Upper lobe of left lung (tissue), 6 donors: ENCODE results near the gene ZNF385B. TPM values are rescaled to one million over a fixed set of nuclear protein-coding genes. Genes with fewer than 3 reads are reported as not detected.

Experiments
- ATAC-seq, 2 donors: fragments of 200-7000 bp; cut with Tn5 transposase; one replicate each; pipeline ENCODE4 v1.9.1; 2022; ENCODE audit warnings: mild to moderate bottlenecking in 2 of 2, moderate library complexity in 2 of 2; ENCODE audit not compliant: low FRiP score in 2 of 2
- DNase-seq, 2 donors: peaks; one replicate each; pipeline ENCODE4 v3.0.0-alpha.2; 2019 to 2020
- H3K27ac ChIP-seq, 4 donors: fragments of 200-600 bp; sonication (generic); one replicate each; pipeline ENCODE4 v1.5.1; 2016 to 2019
- H3K27me3 ChIP-seq, 4 donors: fragments of 200-600 bp; sonication (generic); one replicate each; pipeline ENCODE4 v1.5.1; 2017 to 2019
- H3K36me3 ChIP-seq, 4 donors: fragments of 200-600 bp; sonication (generic); one replicate each; pipeline ENCODE4 v1.5.1; 2016 to 2019
- H3K4me1 ChIP-seq, 4 donors: fragments of 200-600 bp; sonication (generic); one replicate each; pipeline ENCODE4 v1.5.1; 2018 to 2019
- H3K4me3 ChIP-seq, 4 donors: fragments of 200-600 bp; sonication (generic); one replicate each; pipeline ENCODE4 v1.5.1; 2017 to 2019; ENCODE audit warnings: mild to moderate bottlenecking in 2 of 4, moderate library complexity in 1 of 4
- H3K9me3 ChIP-seq, 4 donors: fragments of 200-600 bp; sonication (generic); one replicate each; pipeline ENCODE4 v1.5.1; 2018 to 2019
- CTCF ChIP-seq, 6 experiments: fragments of 450-650 bp in 4 of 6; fragments of 200-600 bp in 2 of 6; sonication (generic) in 2 of 6; IDR thresholded peaks; one replicate each; pipeline ENCODE4 v1.5.1; 2016 to 2019; ENCODE audit warnings: antibody characterized with exemption in 6 of 6
- EP300 ChIP-seq, 4 donors: sonication (generic); formaldehyde crosslinking; IDR thresholded peaks; one replicate each; pipeline ENCODE4 v1.5.1; 2017; ENCODE audit warnings: antibody characterized with exemption in 4 of 4, control low read depth in 2 of 4
- POLR2A ChIP-seq, 4 donors: fragments of 450-650 bp; IDR thresholded peaks; one replicate each; pipeline ENCODE4 v1.5.1; 2016 to 2017; ENCODE audit warnings: antibody characterized with exemption in 4 of 4, mild to moderate bottlenecking in 2 of 4
- POLR2AphosphoS5 ChIP-seq, 2 donors: sonication (generic); formaldehyde crosslinking; IDR thresholded peaks; one replicate each; pipeline ENCODE4 v1.5.1; 2017; ENCODE audit warnings: antibody characterized with exemption in 2 of 2
- whole genome bisulfite sequencing, 2 donors: methylation state at CpG; one replicate each; pipeline ENCODE4 v1.1.5; 2017 to 2018; 5-methylcytosine and 5-hydroxymethylcytosine counted together
- total RNA-seq, 6 donors: library from RNA; depleted of rRNA in 4 of 6; stranded (reverse); fragments of >200 nt in 4 of 6; gene quantifications; one replicate each; pipeline versions ENCODE4 v1.1.0 to v1.2.1, GENCODE V29; 2016 to 2021
- donor health status: DM: no; HTN: no; CAD: no; lungs with moderate emphysema.
- donor health status: DM: no; HTN: yes; CAD: no; lungs with severe emphysema.

The ZNF385B gene
- total RNA-seq, 6 donors from 2014 or later: 22.1 to 93.5 (median 40.2) TPM

- TF ChIP-seq POLR2AphosphoS5 (IDR thresholded peaks at IDR 0.05): no peak
- no peak for TF ChIP-seq EP300 (IDR thresholded peaks at IDR 0.05)
- no peak for TF ChIP-seq POLR2A (IDR thresholded peaks at IDR 0.05)
- TF ChIP-seq CTCF (IDR thresholded peaks at IDR 0.05): no peak
- Histone ChIP-seq H3K9me3 (no peaks in the 10 kb centered on the region), H3K4me3 (no peak overlapping the region), H3K27me3 (no peaks in the 10 kb centered on the region), H3K4me1 (no peaks in the 10 kb centered on the region), H3K27ac (no peak overlapping the region), H3K36me3 (no peaks in the 10 kb centered on the region)
- whole genome bisulfite sequencing, 2 donors: 70 to 78% methylated on average over 2 of the region's 2 CpGs
- no peak for DNase-seq
- ATAC-seq: no peak
These were observed 425.8 kb downstream of the ZNF385B start for GRCh38 chr2:179435566-179435965.

GRCh38 chr2:179435000-179435399, 426.4 kb downstream of the ZNF385B start:
- WGBS, 2 donors: 78 to 80% methylated on average over 4 of the region's 4 CpGs
- Histone ChIP-seq H3K36me3 (no peaks in the 10 kb centered on the region), H3K9me3 (no peaks in the 10 kb centered on the region), H3K27me3 (no peaks in the 10 kb centered on the region), H3K4me3 (no peak overlapping the region), H3K27ac (no peak overlapping the region), H3K4me1 (no peaks in the 10 kb centered on the region)
- no peak for DNase-seq
- ATAC-seq: no peak
- no peak for TF ChIP-seq CTCF (IDR thresholded peaks at IDR 0.05)
- TF ChIP-seq EP300 (IDR thresholded peaks at IDR 0.05): no peak
- no peak for TF ChIP-seq POLR2AphosphoS5 (IDR thresholded peaks at IDR 0.05)
- no peak for TF ChIP-seq POLR2A (IDR thresholded peaks at IDR 0.05)

GRCh38 chr2:179434357-179434756, 427.1 kb downstream of the ZNF385B start:
- DNase-seq: no peak
- TF ChIP-seq POLR2AphosphoS5 (IDR thresholded peaks at IDR 0.05) (no peak), EP300 (IDR thresholded peaks at IDR 0.05) (no peak), POLR2A (IDR thresholded peaks at IDR 0.05) (no peak), CTCF (IDR thresholded peaks at IDR 0.05) (no peak)
- no peaks in the 10 kb centered on the region for H3K9me3 ChIP-seq
- no peaks in the 10 kb centered on the region for H3K36me3 ChIP-seq
- no peaks in the 10 kb centered on the region for H3K27me3 ChIP-seq
- WGBS, 2 donors: 94 to 100% methylated on average over 1 of the region's 1 CpG
- no peaks in the 10 kb centered on the region for H3K4me1 ChIP-seq
- H3K27ac ChIP-seq: no peak overlapping the region
- ATAC-seq: no peak
- H3K4me3 ChIP-seq: no peak overlapping the region

- Histone ChIP-seq H3K36me3 (no peaks in the 10 kb centered on the region), H3K9me3 (no peaks in the 10 kb centered on the region), H3K27me3 (no peaks in the 10 kb centered on the region), H3K27ac (no peak overlapping the region), H3K4me3 (no peak overlapping the region), H3K4me1 (peaks cover 0 to 7% (median 0%) of the 10 kb centered on the region in 4 donors)
- 74 to 85% methylated on average over 3 of the region's 3 CpGs for WGBS, 2 donors
- no peak for DNase-seq
- TF ChIP-seq CTCF (IDR thresholded peaks at IDR 0.05) (no peak), EP300 (IDR thresholded peaks at IDR 0.05) (no peak), POLR2AphosphoS5 (IDR thresholded peaks at IDR 0.05) (no peak), POLR2A (IDR thresholded peaks at IDR 0.05) (no peak)
- ATAC-seq: no peak
These were observed 428.7 kb downstream of the ZNF385B start for GRCh38 chr2:179432751-179433150.

GRCh38 chr2:179429597-179429996, 431.8 kb downstream of the ZNF385B start:
- H3K4me1 ChIP-seq: peaks cover 0 to 7% (median 0%) of the 10 kb centered on the region in 4 donors
- no peaks in the 10 kb centered on the region for H3K9me3 ChIP-seq
- no peak for DNase-seq
- no peak for ATAC-seq
- no peak overlapping the region for H3K4me3 ChIP-seq
- 89 to 92% methylated on average over 2 of the region's 2 CpGs for WGBS, 2 donors
- no peaks in the 10 kb centered on the region for H3K27me3 ChIP-seq
- no peak for TF ChIP-seq POLR2A (IDR thresholded peaks at IDR 0.05)
- TF ChIP-seq EP300 (IDR thresholded peaks at IDR 0.05): no peak
- no peak for TF ChIP-seq POLR2AphosphoS5 (IDR thresholded peaks at IDR 0.05)
- no peak for TF ChIP-seq CTCF (IDR thresholded peaks at IDR 0.05)
- no peaks in the 10 kb centered on the region for H3K36me3 ChIP-seq
- no peak overlapping the region for H3K27ac ChIP-seq
